K562 (cell line): ENCODE results near the gene DYNC1H1. TPM values are rescaled to one million over a fixed set of nuclear protein-coding genes. Genes with fewer than 3 reads are reported as not detected.

Source experiments
- NFE2 ChIP-seq: IDR thresholded peaks from 2 replicates; pipeline ENCODE4 v1.6.1; 2014; ENCODE audit warnings: antibody characterized with exemption, low read depth
- OTX1 ChIP-seq: fragments of 450-650 bp; formaldehyde crosslinking; IDR thresholded peaks from 2 replicates; pipeline ENCODE4 v1.4.0; 2022; ENCODE audit warnings: mild to moderate bottlenecking
- SAFB2 ChIP-seq: fragments of 200-400 bp; formaldehyde crosslinking; IDR thresholded peaks from 2 replicates; pipeline ENCODE4 v1.6.1; 2018; ENCODE audit warnings: borderline replicate concordance, low read length, low read depth, moderate library complexity; ENCODE audit not compliant: severe bottlenecking
- ZNF23 ChIP-seq: fragments of 250-450 bp; sonication (Bioruptor Pico); IDR thresholded peaks from 2 replicates; pipeline ENCODE4 v1.4.0; 2020; ENCODE audit warnings: mild to moderate bottlenecking
- ZNF407 ChIP-seq: fragments of 450-650 bp; IDR thresholded peaks from 2 replicates; pipeline ENCODE4 v1.6.1; 2016; ENCODE audit warnings: low read depth
- polyA plus RNA-seq, 8 experiments: library from polyadenylated mRNA; depleted of rRNA in 4 of 8; stranded (reverse) in 5 of 8; unstranded in 3 of 8; fragments of >200 nt; fragmentation: Nextera tagmentation in 2 of 8; fragmentation: Illumina TruSeq in 1 of 8; extraction: Ambion mirVana in 2 of 8; extraction: Trizol in 1 of 8; gene quantifications; 2 replicates each; pipeline versions ENCODE4 v1.2.1 to v1.2.3, GENCODE V29; 2011 to 2014; ENCODE audit warnings: inconsistent platforms in 1 of 8, missing spikeins in 1 of 8
- total RNA-seq, 7 experiments: library from RNA; depleted of rRNA in 6 of 7; stranded (reverse); fragments of >200 nt in 6 of 7; fragmentation: Illumina TruSeq in 2 of 7; extraction: Trizol in 2 of 7; gene quantifications; 2 replicates each; pipeline versions ENCODE4 v1.2.1 to v1.2.3, GENCODE V29; 2011 to 2021; ENCODE audit warnings: low replicate concordance in 1 of 7

DYNC1H1 gene
- total and polyA plus RNA-seq, 9 of the 15 experiments (the other 6 are each of a cell fraction or from before 2014, with no cell fraction given) = 31.9 to 335 (median 115) TPM

- no peak for TF ChIP-seq ZNF407
- TF ChIP-seq ZNF23 (CRISPR knock-in tag) = no peak
- no peak for TF ChIP-seq OTX1 (CRISPR knock-in tag)
- TF ChIP-seq NFE2 = no peak
- no peak for TF ChIP-seq SAFB2
- TF ChIP-seq, all 486 proteins: peak for 0
Observed at GRCh38 chr14:102008891-102009290, 44.5 kb downstream of the DYNC1H1 start (continued).
